ENCODE measurements around the gene SURF1. TPM values are rescaled to one million over a fixed set of nuclear protein-coding genes. Genes with fewer than 3 reads are reported as not detected.

Gene SURF1
- total RNA-seq, 4 donors from 2014 or later, result 20.1 to 54.3 (median 36.3) TPM

DNA sequence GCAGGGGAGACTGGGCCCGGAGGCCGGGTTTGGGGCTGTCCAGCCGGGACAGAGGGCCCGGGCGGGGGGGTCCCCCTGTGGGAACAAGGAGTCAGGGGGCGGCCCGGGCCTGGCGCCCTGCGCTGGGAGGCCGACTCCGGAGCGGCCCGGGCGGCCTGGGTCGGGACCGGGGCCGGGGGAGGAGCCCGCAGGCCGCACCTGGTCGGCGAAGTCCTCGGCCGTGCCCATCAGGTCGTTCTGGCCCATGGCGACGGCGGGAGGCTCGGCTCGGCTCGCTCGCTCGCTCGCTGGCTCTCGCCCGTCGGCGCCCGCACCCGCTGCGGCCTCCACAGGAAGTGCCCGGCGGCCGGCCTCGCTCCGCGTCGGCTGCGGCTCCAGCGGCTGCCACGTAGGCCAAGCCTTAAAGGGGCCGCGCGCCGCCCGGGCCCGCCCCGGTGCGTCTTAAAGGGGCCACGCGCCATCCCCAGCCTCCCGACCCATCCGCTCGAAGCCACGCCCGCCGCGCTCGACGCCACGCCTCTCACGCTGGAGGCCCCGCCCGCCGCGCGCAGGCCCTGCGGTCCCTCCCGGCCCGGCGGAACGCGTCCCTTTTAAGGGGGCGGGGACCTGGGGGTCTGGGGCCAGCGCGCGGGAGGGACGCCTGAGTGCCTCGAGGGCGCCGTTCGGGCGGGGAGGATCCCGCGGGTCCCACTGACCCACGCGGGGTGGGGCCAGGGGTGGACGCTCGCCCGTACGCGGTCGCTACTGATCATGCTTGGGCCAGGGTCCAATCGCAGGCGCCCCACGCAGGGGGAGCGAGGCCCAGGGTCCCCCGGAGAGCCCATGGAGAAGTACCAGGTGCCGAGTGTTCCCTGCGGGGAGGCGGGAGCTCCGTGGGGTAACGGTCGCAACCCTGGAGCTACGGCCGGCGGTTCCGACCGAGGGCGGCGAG, 19.7 kb upstream of the SURF1 start, which contains the start of the genes STKLD1 and SURF4:
TSS of gene STKLD1 (plus strand) at position 643 of the 931 bp plus-strand sequence. CDS start at position 751, 108 bp downstream.
TSS of gene SURF4 (minus strand) at position 337 of the 931 bp plus-strand sequence. CDS start at position 246, 91 bp downstream.
- H3K4me3 ChIP-seq (ENCODE audit: low read depth, poor library complexity, severe bottlenecking), result peak within 1 kb of the TSS; percentile 99
- DNase-seq (ENCODE audit: low spot score in 2 of 2), result peak; percentile 93 to 99
- intact Hi-C loops (cut with DNase I; ENCODE audit: low total_unique reads), result no loop called here
- TF ChIP-seq CTCF (IDR thresholded peaks at IDR 0.05), result no peak
- TF ChIP-seq POLR2A (IDR thresholded peaks at IDR 0.05), result peak in 1 of 2 donors; percentile 38
- WGBS, 2 donors, result 1% methylated on average over 30 to 50 of the region's 120 CpGs

GRCh38 chr9:133375116-133375723, 18.9 kb upstream of the SURF1 start:
- DNase-seq (ENCODE audit: low spot score in 2 of 2), result no peak
- H3K4me3 ChIP-seq (ENCODE audit: low read depth, poor library complexity, severe bottlenecking), result peak overlapping the region; percentile 99
- intact Hi-C loops (cut with DNase I; ENCODE audit: low total_unique reads), result no loop called here
- TF ChIP-seq POLR2A (IDR thresholded peaks at IDR 0.05), result no peak
- TF ChIP-seq CTCF (IDR thresholded peaks at IDR 0.05), result no peak
- 0 to 1% methylated on average over 15 to 28 of the region's 39 CpGs for WGBS, 2 donors

DNA sequence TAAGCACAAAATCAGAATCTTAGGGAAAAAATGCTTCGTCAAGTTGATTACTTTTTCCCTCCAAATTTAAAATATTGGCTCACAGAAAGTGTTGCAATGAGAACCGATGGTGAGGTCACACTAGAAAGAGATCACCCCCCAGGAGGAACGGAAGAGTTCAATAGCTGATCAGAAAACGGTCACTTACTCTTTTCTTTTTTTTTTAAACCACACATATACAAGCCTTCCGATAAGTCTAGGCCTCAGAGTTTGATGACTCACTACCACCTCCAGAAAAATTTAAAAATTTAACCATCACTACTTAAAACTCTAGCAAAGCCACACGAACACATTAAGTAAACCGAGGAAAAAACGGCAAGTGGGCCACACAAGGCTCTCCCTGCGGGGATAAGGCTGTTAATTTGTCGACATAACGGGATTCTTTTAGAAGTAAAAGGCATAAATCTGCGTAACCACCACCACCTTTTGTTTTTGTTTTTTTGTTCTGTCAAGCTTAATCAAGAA, 18.4 kb upstream of the SURF1 start:
- 8 to 9% methylated on average over 12 of the region's 12 CpGs for WGBS, 2 donors
- intact Hi-C loops (cut with DNase I; ENCODE audit: low total_unique reads), result no loop called here

DNA sequence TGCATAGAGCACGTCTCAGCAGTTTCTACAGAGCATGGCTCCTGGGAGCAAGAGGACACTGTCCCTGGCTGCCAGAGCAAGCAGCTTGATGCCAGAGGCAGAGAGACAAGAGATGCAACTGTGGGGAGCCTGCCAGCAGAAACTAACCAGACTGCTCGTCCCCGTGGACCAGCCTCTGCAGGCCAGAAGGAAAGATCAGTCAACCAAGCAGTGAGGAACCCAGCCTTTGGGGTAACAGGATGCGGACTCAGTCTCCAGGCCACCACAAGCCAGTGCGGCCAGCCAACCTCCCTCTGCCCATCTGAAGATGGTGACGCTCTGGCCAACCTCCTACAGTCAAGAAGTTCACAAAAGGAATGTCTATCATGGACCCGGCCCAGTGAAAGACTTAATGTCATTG, 15.9 kb upstream of the SURF1 start:
- no peak for DNase-seq (ENCODE audit: low spot score in 2 of 2)
- H3K4me3 ChIP-seq (ENCODE audit: low read depth, poor library complexity, severe bottlenecking), result no peak overlapping the region
- TF ChIP-seq CTCF (IDR thresholded peaks at IDR 0.05), result no peak
- TF ChIP-seq POLR2A (IDR thresholded peaks at IDR 0.05), result no peak
- intact Hi-C loops (cut with DNase I; ENCODE audit: low total_unique reads), result no loop called here
- 49 to 51% methylated on average over 7 of the region's 7 CpGs for WGBS, 2 donors

More for the DNA sequence above, 18.4 kb upstream of the SURF1 start:
- no peak for DNase-seq (ENCODE audit: low spot score in 2 of 2)
- TF ChIP-seq CTCF (IDR thresholded peaks at IDR 0.05), result no peak
- TF ChIP-seq POLR2A (IDR thresholded peaks at IDR 0.05), result no peak
- peak overlapping the region; percentile 99 for H3K4me3 ChIP-seq (ENCODE audit: low read depth, poor library complexity, severe bottlenecking)

GRCh38 chr9:133371261-133371711, 15.0 kb upstream of the SURF1 start:
- H3K4me3 ChIP-seq (ENCODE audit: low read depth, poor library complexity, severe bottlenecking), result no peak overlapping the region
- DNase-seq (ENCODE audit: low spot score in 2 of 2), result no peak
- TF ChIP-seq POLR2A (IDR thresholded peaks at IDR 0.05) (no peak), CTCF (IDR thresholded peaks at IDR 0.05) (no peak)
- 43 to 55% methylated on average over 12 of the region's 12 CpGs for WGBS, 2 donors
- intact Hi-C loops (cut with DNase I; ENCODE audit: low total_unique reads), result no loop called here
